ENCODE data around the gene DNAJB6. TPM values are rescaled to one million over a fixed set of nuclear protein-coding genes. Genes with fewer than 3 reads are reported as not detected.

Gene DNAJB6
- total and polyA plus RNA-seq, 2 of the 4 experiments (the other 2 are of a cell fraction), result 93.4 to 165 TPM

GRCh38 chr7:157306846-157307838 is 29.7 kb upstream of the DNAJB6 start:
- peak overlapping the region; percentile 69 for H3K4ac ChIP-seq (ENCODE audit: low read depth, low read length)
- H3K9me1 ChIP-seq (ENCODE audit: insufficient read depth, low read length), result peaks cover 30% of the 10 kb centered on the region
- H3K9ac ChIP-seq (ENCODE audit: low read depth, low read length), result no peak overlapping the region
- POLR2A ChIA-PET (ENCODE audit: unreplicated experiment), result no interaction called here
- no peak overlapping the region for H3K4me2 ChIP-seq (ENCODE audit: low read depth, low read length)
- CTCF ChIA-PET, result no interaction called here
- ATAC-seq (ENCODE audit: low read depth) (no peak), DNase-seq (no peak)
- peaks cover 18% of the 10 kb centered on the region for H3K4me1 ChIP-seq (ENCODE audit: control insufficient read depth, insufficient read depth, low read length)
- H2AK9ac ChIP-seq (replicated peaks; ENCODE audit: low read depth, low read length, poor library complexity), result peak overlapping the region; percentile 73
- in situ Hi-C loops (cut with MboI; ENCODE audit: low sequenced_read_pairs) (no loop called here), intact Hi-C loops (cut with micrococcal nuclease) (no loop called here), dilution Hi-C loops (cut with HindIII; ENCODE audit: low sequenced_read_pairs, unreplicated experiment) (no loop called here)
- H2BK5ac ChIP-seq (ENCODE audit: low read depth, low read length, poor library complexity, severe bottlenecking), result no peak overlapping the region
- H3K18ac ChIP-seq (ENCODE audit: low read depth, low read length), result no peak overlapping the region; the same call in 1 of the 2 replicates
- H4K91ac ChIP-seq (ENCODE audit: insufficient read depth, low read depth, low read length), result peak overlapping the region; percentile 47
- H2AK5ac ChIP-seq (ENCODE audit: low read depth, low read length), result peak overlapping the region; percentile 74
- peak overlapping the region; percentile 14 for H2AFZ ChIP-seq (replicated peaks; ENCODE audit: low read length, poor library complexity)
- no peaks in the 10 kb centered on the region for H3K36me3 ChIP-seq (ENCODE audit: control insufficient read depth, insufficient read depth, low read length)
- H2BK15ac ChIP-seq (ENCODE audit: low read depth, low read length), result peak overlapping the region; percentile 25; the same call in 2 of the 3 replicates
- H3K79me1 ChIP-seq (ENCODE audit: low read depth in 1 of 2, low read length in 2 of 2), result peaks cover 0 to 9% of the 10 kb centered on the region in 2 experiments; a peak in 2 of 4 replicates
- H3K27ac ChIP-seq (ENCODE audit: insufficient read depth, low read length), result no peak overlapping the region
- H3K14ac ChIP-seq (replicated peaks; ENCODE audit: low read depth, low read length), result no peak overlapping the region
- BruUV-seq (replicated peaks), result no TSS peak
- H4K20me1 ChIP-seq (ENCODE audit: insufficient read depth, low read length), result no peaks in the 10 kb centered on the region
- peak overlapping the region; percentile 81 for H2BK120ac ChIP-seq (ENCODE audit: low read depth, low read length)
- H3K4me3 ChIP-seq (ENCODE audit: insufficient read depth, low read depth, low read length), result no peak overlapping the region
- H3K23ac ChIP-seq (ENCODE audit: low read depth, low read length), result no peak overlapping the region
- peak overlapping the region; percentile 63 for H2BK20ac ChIP-seq (ENCODE audit: low read depth, low read length)
- TF ChIP-seq POLR2A (IDR thresholded peaks at IDR 0.05; ENCODE audit: low read depth, low read length), result no peak
- TF ChIP-seq MAFK (IDR thresholded peaks at IDR 0.05; ENCODE audit: low read depth, low read length), result no peak
- no peak overlapping the region for H4K5ac ChIP-seq (ENCODE audit: low read depth, low read length)
- H3K56ac ChIP-seq (ENCODE audit: extremely low read depth, insufficient read depth, low read length), result no peak overlapping the region
- H3K9me3 ChIP-seq (ENCODE audit: control insufficient read depth, insufficient read depth, low read length), result no peaks in the 10 kb centered on the region
- H3K27me3 ChIP-seq (ENCODE audit: control insufficient read depth, insufficient read depth, low read length), result no peaks in the 10 kb centered on the region
- peak overlapping the region in 1 of 2 experiments; percentile 2; a peak in 1 of 4 replicates for H4K8ac ChIP-seq (ENCODE audit: low read depth in 2 of 2, low read length in 2 of 2)
- WGBS, 2 experiments (ENCODE audit: extremely low coverage in 2 of 2, insufficient read length in 1 of 2), result 91% methylated on average over 20 of the region's 27 CpGs; no CpG with 5 or more reads in 1 of the 2 experiments

Data from IMR-90 (cell line).